HG03025 (cell line): Measurements from ENCODE around the gene SCGB2A2.

Source experiments
- ATAC-seq: cut with Tn5 transposase; IDR thresholded peaks from one replicate; pipeline ENCODE4 v1.9.1; 2021; ENCODE audit warnings: mild to moderate bottlenecking, moderate library complexity; ENCODE audit not compliant: unreplicated experiment, low FRiP score

SCGB2A2 gene

DNA sequence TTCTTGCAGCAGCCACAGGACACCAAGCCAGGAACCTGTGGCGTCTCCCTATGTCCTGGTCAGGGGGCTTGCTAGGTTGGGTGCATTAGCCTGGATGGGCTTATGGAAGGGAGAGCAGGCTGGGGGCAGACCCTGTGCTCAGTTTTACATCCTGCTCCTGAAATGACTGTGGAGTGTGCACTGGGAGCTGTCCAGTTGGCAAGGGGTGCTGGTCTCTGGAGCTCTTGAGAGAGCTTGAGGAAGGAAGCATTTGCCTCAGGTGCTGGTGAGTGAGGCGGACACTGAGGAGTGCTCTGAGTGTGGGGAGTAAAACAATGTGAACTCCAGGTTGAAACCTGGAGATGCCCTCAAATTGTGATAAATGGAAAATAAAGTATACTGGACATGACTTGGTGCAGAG is 25.5 kb downstream of the SCGB2A2 start:
- ATAC-seq, result no peak

DNA sequence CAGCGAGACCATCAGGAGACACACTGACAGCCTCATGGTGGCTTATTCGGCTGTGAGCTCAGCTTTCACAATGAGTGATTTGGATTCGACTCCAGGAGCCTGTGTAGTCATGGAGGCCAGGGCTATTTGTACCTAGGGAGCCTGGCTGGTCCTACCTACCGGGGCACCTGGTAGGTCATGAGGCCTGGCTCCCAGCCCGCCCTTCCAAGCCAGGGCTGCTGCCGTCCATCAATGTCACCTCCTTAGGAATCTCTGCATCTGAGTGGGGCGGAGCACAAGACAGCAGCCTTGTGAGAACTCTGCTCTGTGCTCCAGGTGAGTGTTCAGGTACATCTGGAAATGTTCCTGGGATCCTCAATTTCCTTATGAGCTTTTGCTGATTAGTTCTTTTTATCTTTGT is 29.0 kb downstream of the SCGB2A2 start, which contains the start of gene SCGB1D4:
Gene SCGB1D4, minus strand, starts transcription at position 101 of the 400 bp plus-strand sequence. Its CDS starts 65 bp downstream, at position 36.
- ATAC-seq, result no peak

DNA sequence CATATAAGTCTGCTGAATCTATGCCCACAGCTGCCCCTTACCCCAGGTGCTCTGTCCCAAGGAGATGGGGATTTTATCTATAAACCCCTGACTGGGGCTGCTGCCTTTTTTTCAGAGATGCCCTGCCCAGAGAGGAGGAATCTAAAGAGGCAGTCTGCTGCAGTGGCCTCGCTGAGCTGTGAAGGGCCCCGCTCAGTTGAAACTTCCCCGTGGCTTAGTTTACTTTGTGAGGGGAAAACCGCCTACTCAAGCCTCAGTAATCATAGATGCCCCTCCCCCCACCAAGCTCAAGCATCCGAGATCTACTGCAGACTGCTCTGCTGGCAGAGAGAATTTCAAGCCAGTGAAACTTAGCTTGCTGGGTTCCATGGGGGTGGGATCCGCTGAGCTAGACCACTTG is 36.3 kb downstream of the SCGB2A2 start:
- ATAC-seq, result no peak

DNA sequence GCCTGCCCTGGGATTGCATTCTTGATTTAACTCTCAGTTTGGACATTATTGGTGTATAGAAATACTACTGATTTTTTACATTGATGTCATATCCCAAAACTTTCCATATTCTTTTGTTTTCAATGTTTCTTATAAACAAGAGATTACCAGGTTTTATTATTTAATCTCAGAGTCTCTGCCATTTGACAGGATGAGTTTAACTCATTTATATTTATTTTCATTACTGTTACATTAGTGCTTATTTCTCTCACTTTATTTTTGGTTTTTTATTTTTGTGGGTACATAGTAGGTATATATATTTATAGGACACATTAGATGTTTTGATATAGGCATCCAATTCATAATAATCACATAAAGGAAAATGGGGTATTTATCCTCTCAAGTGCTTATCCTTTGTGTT is 38.0 kb downstream of the SCGB2A2 start:
- ATAC-seq, result no peak

DNA sequence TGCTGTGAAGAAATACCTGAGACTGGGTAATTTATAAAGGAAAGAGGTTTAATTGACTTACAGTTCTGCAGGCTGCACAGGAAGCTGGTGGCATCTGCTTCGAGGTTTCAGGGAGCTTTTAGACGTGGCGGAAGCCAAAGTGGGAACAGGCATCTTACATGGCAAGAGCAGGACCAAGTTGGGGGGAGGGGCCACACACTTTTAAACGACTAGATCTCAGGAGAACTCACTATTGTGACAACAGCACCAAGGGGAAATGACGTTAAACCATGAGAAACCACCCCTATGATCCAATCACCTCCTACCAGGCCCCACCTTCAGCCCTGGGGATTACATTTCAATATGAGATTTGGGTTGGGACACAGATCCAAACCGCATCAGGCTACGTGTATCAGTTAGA is 40.0 kb downstream of the SCGB2A2 start:
- no peak for ATAC-seq

DNA sequence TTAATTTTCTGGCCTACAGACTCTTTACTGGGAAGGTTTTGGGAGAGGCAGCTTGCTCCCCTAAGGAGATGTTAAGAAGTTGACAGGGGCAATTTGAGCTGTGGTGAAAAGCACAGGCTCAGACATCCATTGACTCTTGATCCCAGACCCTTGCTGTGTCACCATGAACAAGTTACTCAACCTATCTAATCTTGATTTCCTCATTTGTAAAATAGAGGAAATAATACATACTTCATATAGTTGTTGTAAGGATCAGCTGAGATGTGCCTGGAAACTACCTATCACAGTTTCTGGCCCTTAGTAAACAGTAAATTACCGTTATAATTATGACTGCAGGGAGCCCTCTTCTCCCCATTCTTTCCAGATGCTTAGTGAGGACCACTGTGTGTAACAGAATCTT is 45.5 kb downstream of the SCGB2A2 start:
- no peak for ATAC-seq

DNA sequence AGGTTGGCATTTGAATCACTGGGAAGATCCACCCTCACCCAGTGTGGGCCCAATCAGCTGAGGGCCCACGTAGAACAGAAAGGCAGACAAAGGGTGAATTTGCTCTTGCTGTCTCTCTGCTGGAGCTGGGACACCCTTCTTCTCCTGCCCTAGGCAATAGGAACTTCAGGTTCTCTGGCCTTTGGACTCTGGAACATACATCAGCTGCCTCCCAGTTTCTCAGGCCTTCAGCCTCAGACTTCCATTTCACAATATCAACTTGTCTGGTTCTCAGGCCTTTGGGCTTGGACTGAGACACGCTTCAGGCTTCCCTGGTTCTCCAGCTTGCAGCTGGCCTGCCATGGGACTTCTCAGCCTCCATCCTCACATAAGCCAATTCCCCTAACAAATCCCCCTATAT is 52.6 kb downstream of the SCGB2A2 start:
- ATAC-seq, result no peak
